Testis (tissue), 2 donors: ENCODE data around the gene POLR2J.

ENCODE experiments used
- CTCF ChIP-seq, 3 experiments: fragments of 450-650 bp in 2 of 3; fragments of 200-600 bp in 1 of 3; sonication (generic) in 1 of 3; IDR thresholded peaks; one replicate each; pipeline ENCODE4 v1.5.1; 2016 to 2019; ENCODE audit warnings: antibody characterized with exemption in 3 of 3, mild to moderate bottlenecking in 2 of 3, moderate library complexity in 1 of 3
- POLR2A ChIP-seq: fragments of 450-650 bp; IDR thresholded peaks from one replicate; pipeline ENCODE4 v1.6.1; 2017; ENCODE audit warnings: antibody characterized with exemption, mild to moderate bottlenecking, moderate library complexity

GRCh38 chr7:102468478-102469350 lies 10.0 kb downstream of the POLR2J start:
- no peak for TF ChIP-seq POLR2A
- TF ChIP-seq CTCF (IDR thresholded peaks at IDR 0.05): no peak
